A172 (cell line): ENCODE measurements around the gene SH3RF3. TPM values are rescaled to one million over a fixed set of nuclear protein-coding genes. Genes with fewer than 3 reads are reported as not detected.

Source experiments
- DNase-seq: peaks from one replicate; pipeline ENCODE4 v3.0.0-alpha.2; 2015; ENCODE audit warnings: low spot score
- total RNA-seq: library from RNA; depleted of rRNA; stranded (reverse); fragments of >200 nt; shearing (Covaris generic); gene quantifications from 2 replicates; pipeline ENCODE4 v1.2.3, GENCODE V29; 2014

The SH3RF3 gene
- total RNA-seq, 1 experiment from 2014 or later: 3.6 TPM

- DNase-seq: no peak
Measured at GRCh38 chr2:109523536-109524361, 394.7 kb downstream of the SH3RF3 start.

DNA sequence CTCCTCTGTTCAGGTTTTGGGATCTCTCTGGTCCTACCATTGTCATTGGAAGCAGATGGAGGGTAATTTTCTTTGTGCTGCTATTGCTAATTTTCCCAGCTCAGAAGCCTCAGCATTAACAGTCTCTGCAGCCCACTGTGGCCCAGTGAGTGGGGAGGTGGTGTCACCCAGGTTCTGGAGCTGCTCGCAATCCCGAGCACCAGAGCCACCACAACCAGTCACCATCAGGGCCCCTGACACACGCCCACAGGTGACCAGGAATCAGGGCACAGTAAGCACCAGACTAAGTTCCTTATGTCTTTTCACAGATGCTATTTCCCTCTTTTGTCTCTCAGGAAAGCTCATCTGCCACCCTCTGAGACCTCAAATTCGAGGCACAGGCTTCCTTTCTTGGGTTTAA, 396.8 kb downstream of the SH3RF3 start:
- DNase-seq: no peak

DNA sequence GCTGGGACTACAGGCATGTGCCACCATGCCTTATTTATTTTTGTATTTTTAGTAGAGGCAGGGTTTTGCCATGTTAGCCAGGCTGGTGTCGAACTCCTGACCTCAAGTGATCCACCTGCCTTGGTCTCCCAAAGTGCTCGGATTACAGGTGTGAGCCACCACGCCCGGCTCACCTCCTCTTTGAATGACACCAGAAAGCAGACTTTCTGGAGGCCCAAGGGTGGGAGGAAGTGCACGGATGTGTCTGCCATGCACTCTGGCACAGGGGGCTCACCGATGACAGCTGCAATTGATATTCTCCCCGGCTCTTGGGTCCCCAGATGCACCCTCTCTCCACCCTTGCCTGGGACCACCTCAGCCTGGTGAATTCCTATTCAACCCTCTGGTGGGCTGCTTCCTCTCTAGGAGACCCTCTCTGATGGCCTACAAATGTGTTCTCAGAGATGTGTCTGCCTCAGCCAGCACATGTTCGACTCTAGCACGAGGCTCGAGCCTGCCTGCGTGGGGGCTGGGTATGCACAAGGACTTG, 397.5 kb downstream of the SH3RF3 start:
- no peak for DNase-seq

DNA sequence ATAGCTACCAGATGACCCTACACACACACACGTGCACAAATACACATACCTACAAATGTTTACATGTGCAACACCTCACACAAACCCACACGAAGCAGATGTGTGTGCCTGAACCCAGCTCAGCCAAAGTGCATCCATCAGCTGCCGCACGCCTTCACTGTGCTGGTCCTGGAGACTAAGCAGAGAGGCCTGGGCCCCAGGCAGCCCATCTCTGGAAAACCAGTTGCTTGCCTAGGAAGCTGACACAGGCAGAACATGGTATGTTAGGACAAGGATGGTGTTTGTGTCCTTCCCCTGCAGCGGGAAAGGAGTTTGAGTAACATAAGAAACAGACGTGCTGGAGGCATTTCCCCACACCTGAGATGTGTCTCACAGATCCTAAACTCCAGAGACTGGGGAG, 398.1 kb downstream of the SH3RF3 start:
- no peak for DNase-seq

DNA sequence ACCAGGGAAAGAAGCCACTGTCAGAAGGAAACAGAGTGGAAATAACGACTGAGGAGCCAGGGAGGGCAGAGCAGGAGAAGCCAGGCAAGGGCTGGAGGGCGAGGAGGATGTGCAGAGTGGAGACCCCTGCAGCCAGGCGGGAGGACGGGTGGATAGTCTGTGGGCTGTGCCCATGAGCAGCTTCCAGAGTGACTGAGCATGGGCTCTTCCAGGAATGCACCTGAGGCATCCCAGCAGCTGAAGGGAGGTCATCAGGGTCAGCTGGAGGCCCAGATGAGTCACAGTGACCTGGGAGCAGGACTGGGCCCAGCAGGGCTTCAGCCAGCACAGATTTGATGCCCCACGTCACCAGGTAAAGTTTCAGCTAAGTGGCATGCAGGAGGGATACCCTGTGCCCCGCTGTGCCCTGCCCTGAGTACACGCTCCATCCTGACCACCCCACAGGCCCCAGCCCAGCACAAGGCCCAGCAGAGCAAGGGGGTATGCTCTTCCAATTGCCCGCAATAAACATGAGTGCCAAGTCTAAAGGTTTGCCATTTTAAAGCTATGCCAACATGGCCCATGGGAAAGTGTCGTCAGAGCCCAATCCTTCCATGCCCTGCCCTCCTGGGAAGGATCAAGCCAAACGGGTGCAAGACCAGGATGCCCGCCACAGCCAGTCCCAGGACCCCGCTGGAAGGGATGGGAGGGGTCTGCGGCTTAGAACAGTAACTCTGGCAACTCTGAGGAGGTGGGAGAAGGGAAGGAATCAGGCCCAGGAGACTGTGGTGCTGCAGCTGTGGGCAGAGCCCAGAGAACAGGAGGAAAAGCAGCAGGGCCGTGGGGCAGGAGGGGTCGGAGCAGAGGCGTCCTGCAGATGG, 399.1 kb downstream of the SH3RF3 start:
- DNase-seq: no peak

GRCh38 chr2:109528811-109529501, 400.0 kb downstream of the SH3RF3 start:
- no peak for DNase-seq

- DNase-seq: no peak
Measured at GRCh38 chr2:109529532-109530449, 400.8 kb downstream of the SH3RF3 start.

GRCh38 chr2:109530712-109531111, 401.7 kb downstream of the SH3RF3 start:
- DNase-seq: no peak

DNA sequence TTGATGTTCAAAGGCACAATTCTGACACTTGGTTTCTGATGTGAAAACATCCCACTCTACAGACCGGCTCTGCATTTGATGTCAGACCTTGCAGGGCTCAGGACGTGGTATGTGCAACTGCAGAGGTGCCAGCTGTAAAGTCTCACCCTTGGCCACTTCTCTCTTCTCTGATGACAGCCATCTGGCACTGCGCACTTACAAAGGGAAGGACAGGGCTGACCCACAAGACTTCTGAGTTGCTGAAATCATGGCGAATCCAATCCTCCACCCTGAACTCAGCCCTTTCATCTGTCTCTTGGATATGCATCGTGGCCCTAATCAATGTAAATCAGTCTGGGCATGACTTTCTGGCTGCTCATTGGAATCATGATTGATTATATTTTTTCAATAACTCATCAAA, 402.2 kb downstream of the SH3RF3 start:
- no peak for DNase-seq

DNA sequence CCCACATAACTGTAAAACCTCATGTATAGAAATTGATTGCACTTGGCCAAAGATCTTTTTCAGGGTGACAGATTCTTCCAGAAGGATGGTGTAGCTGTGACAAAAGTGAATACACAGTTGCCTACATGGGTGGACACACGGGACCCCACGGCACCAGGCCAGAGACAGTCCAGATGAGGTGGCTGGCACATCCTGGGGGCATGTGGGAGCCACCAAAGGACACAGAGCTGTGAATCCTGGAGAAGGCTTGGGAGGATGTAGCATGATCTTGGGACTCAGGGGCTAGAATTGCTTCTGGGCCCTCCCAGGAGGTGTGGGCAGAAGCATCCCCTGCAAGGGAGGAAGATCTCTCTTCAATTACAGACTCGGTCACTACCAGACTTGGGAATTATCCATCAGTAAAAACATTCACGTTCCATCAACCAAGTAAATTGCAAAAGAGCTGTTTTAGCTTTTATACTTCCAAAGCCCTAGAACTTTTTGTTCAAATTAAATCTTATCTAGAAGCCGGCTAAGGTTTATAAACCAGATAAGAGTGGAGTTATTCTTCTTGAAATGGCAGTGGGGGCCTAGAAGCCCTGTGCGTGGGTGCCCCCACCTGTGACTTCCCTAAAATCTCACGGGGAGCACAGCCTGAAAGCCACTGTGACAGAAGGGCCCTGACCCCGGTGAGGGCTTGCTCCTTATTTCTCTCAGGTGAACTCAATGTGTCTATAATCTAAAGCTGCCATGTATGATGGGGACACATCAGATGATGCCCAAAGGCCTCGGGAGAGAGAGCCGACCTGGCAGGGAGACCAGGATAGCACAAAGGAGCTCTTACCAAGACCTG, 403.1 kb downstream of the SH3RF3 start:
- DNase-seq: no peak

DNA sequence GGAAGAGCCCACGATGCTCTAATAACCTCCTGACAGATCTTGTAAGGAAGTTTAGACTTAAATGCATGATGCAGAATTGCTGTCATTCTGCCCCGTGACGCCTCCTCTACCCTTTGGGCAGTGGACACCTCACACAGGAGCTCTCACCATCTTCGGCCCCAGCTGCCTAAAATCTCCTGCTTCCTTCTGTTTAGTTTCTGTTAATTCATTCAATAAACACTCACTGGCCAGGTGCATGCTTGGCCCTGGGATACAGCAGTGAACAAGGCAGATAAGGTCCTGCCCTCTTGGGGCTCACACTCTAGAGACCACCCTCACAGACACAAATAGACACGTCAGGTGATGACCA, 403.7 kb downstream of the SH3RF3 start:
- DNase-seq: no peak

DNA sequence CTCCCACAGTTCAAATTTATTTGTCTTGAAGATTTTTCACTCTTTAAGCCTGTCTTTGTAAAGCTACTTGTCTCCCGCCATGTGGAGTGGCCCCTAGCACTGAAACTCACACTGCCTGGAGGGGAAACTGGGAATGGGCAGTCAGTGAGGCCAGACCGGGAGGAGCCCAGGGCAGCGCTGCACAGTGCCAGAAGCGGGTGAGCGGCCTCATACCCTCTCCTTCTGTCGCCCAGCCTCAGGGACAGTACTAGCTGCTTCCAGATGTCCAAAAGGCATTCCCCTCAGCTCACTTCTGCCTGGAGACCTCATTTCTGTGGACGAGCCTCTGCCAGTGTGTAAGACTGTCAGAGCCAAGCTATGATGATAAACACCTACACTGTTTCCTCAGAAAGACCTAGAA, 404.8 kb downstream of the SH3RF3 start:
- no peak for DNase-seq

DNA sequence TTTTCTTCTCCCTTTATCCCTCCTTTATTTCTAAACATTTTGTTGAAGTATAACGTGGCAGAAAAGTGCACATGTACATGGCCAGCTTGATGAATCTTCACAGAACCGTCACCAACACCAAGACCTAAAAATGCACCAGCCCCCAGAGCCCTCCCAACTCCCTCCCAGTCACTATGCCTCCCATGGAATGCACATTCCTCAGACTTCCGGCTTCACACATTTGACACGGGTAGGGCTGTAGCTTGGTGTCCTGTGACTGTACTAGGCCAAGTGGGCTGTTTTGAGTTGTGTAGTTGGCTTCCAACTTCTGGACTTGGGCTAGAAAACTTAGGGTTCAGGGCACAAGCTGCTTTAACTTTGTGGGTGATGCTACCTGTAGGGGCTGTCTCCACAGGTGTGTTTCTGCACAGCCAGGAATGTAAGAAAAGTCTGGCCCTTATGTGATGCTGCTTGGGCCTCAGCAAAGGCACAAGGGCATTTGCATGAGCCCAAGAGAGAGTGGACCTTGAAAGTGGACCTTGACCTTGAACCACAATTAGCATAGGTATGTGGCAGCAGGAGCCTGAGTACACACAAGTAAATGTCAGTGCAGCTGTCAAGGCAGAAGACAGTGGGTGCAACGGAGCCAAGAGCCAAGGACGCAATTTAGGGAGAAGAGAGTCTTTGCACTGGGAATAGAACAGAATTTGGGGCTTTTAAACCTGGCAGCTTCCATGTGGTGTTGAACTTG, 406.4 kb downstream of the SH3RF3 start:
- DNase-seq: no peak

GRCh38 chr2:109536556-109536955, 407.6 kb downstream of the SH3RF3 start:
- peak; percentile 11 for DNase-seq

- no peak for DNase-seq
Measured at GRCh38 chr2:109537565-109538222, 408.7 kb downstream of the SH3RF3 start.

- DNase-seq: no peak
Measured at GRCh38 chr2:109538546-109538945, 409.5 kb downstream of the SH3RF3 start.

GRCh38 chr2:109542384-109542783, 413.4 kb downstream of the SH3RF3 start:
- no peak for DNase-seq

- peak; percentile 62 for DNase-seq
Measured at GRCh38 chr2:109545828-109546713, 417.1 kb downstream of the SH3RF3 start.
